ENCODE measurements around the gene ADAM11. TPM values are rescaled to one million over a fixed set of nuclear protein-coding genes. Genes with fewer than 3 reads are reported as not detected.

The ADAM11 gene
- total and polyA plus RNA-seq, 2 of the 8 experiments (the other 6 are each of a cell fraction or from before 2014, with no cell fraction given) = 2.3 to 2.9 TPM

DNA sequence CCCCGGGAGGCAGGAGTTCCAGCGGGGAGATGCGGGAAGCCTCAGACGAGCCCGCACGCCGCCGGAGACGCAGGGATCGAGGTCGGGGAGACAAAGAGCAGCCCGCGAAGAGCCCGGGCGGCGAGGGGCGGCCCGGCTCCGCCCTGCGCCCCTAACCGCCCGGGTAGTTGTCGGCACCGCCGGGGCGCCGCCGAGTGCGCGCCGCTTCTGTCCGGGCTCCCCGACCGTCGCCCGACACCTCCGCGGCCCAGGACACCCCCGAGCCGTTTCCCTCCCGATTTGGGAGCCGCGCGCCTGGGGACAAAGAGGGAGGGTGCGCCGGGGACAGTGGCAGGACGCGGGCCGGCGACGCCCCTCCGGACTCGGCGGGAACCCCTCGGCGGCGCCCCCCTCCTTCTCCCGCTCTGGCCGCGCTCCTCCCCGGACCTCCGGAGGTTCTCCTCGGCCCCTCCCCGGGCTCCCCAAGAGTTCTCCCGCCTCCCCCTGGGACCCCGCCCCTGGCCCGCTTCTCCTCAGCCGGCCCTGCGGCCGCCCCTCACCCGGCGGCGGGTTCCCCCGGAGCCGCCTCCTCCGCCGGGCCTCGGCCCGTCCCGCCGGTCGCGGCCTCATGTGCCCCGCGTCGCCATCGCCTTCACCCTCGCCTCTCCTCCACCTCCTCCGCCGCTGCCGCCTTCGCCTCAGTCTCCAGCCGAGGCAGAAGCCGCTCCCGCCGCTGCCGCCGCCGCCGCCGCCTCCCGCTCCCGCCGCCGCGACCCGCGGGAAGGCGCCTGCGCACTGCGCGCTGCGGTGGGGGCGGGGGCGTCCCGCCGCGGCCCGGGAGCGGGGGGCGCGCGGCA lies 71.0 kb downstream of the ADAM11 start, which contains the start of gene GJC1:
GJC1 (minus strand) TSS at position 765 of the 836 bp plus-strand sequence. CDS start 24,470 bp downstream, outside the sequence.
- Histone ChIP-seq H3K4me2 (ENCODE audit: insufficient read depth in 1 of 2, low read depth in 2 of 2, low read length in 2 of 2) (peak within 1 kb of the TSS; percentile 52 to 72), H2BK5ac (ENCODE audit: low read depth, low read length) (peak within 1 kb of the TSS; percentile 96), H3K27me3 (replicated peaks in 1 of 4; ENCODE audit: control insufficient read depth in 3 of 4, extremely low read depth in 1 of 4, insufficient read depth in 3 of 4, low read length in 3 of 4) (no peaks in the 10 kb centered on the region), H2AK5ac (ENCODE audit: low read depth, low read length) (0 out of 2 replicates have a peak within 1 kb of the TSS, but pooled peaks have one; percentile 3), H4K20me1 (replicated peaks in 1 of 2; ENCODE audit: control insufficient read depth in 1 of 2, insufficient read depth in 2 of 2, low read length in 2 of 2) (peaks cover 5% of the 10 kb centered on the region in 2 experiments), H3K56ac (replicated peaks; ENCODE audit: insufficient read length, low read depth, low read length) (peak within 1 kb of the TSS; percentile 74), H3K9me3 (ENCODE audit: insufficient read depth in 2 of 2, low read depth in 1 of 2, low read length in 1 of 2) (no peaks in the 10 kb centered on the region), H3K36me3 (ENCODE audit: control insufficient read depth in 2 of 4, insufficient read depth in 4 of 4, low read length in 3 of 4) (no peaks in the 10 kb centered on the region), H3K4me3 (ENCODE audit: extremely low read depth in 1 of 4, insufficient read depth in 2 of 4, low read depth in 3 of 4, low read length in 4 of 4) (peak within 1 kb of the TSS; percentile 79 to 97 (median 92)), H3K79me1 (ENCODE audit: low read depth, low read length) (no peaks in the 10 kb centered on the region), H3K23ac (ENCODE audit: insufficient read length) (no peak within 1 kb of the TSS), H3K27ac (ENCODE audit: low read depth, low read length) (peak within 1 kb of the TSS; percentile 86), H3K9ac (replicated peaks in 1 of 4; ENCODE audit: extremely low read depth in 1 of 4, low read depth in 3 of 4, low read length in 3 of 4) (peak within 1 kb of the TSS; percentile 85 to 94 (median 90)), H2BK12ac (ENCODE audit: low read depth, low read length) (0 out of 2 replicates have a peak within 1 kb of the TSS, but pooled peaks have one; percentile 82), H4K8ac (ENCODE audit: extremely low read depth, insufficient read depth, low read length) (peak within 1 kb of the TSS; percentile 93), H3K79me2 (ENCODE audit: control insufficient read depth in 1 of 2, insufficient read depth in 2 of 2, low read length in 2 of 2) (peaks cover 9 to 49% of the 10 kb centered on the region in 2 experiments), H3K4me1 (replicated peaks in 1 of 4; ENCODE audit: control insufficient read depth in 3 of 4, insufficient read depth in 4 of 4, low read length in 3 of 4) (peaks cover 0 to 7% (median 5%) of the 10 kb centered on the region in 4 experiments; a peak in 4 of 7 replicates), H2BK20ac (ENCODE audit: low read length) (peak within 1 kb of the TSS; percentile 29; the same call in 1 of the 2 replicates), H2AFZ (ENCODE audit: low read length) (no peak within 1 kb of the TSS), H3K14ac (ENCODE audit: insufficient read length) (no peak within 1 kb of the TSS), H4K5ac (ENCODE audit: insufficient read length, low read depth, low read length) (peak within 1 kb of the TSS; percentile 60), H3K18ac (ENCODE audit: extremely low read depth, low read length) (peak within 1 kb of the TSS; percentile 99), H2BK15ac (ENCODE audit: low read length) (peak within 1 kb of the TSS; percentile 61; the same call in 1 of the 2 replicates), H4K91ac (replicated peaks; ENCODE audit: insufficient read length, low read length) (peak within 1 kb of the TSS; percentile 96), H2BK120ac (replicated peaks; ENCODE audit: low read depth, low read length) (peak within 1 kb of the TSS; percentile 70), H3K23me2 (ENCODE audit: low read depth, low read length) (peaks cover 4% of the 10 kb centered on the region; the same call in 1 of the 2 replicates), H3K4ac (replicated peaks; ENCODE audit: insufficient read length, low read depth, low read length) (peak within 1 kb of the TSS; percentile 81)
- 0% methylated on average over 46 of the region's 123 CpGs; no CpG with 5 or more reads in 1 of the 2 experiments for WGBS, 2 experiments (ENCODE audit: extremely low coverage in 1 of 2, insufficient coverage in 1 of 2, insufficient read length in 1 of 2, insufficient replicate concordance in 2 of 2, low coverage in 1 of 2, low lambda C conversion rate in 2 of 2, missing lambda C conversion rate in 1 of 2)
- no peak for FAIRE-seq
- DNase-seq (ENCODE audit: low read depth in 1 of 2, low spot score in 2 of 2) = peak in 1 of 2 experiments; percentile 83
- ChIA-PET CTCF (ENCODE audit: partially characterized antibody) (interaction anchor here (1.6 to 5.2 kb wide), 3 partner anchors 15 to 36 kb away, joined by 4 to 44 read pairs (median 38); no protein-coding TSS in a partner anchor), POLR2A (ENCODE audit: partially characterized antibody) (interaction anchor here (0.6 to 5.5 kb wide), 18 partner anchors 11 to 418 kb away, joined by 3 to 58 read pairs (median 6); partner anchors contain the start of gene HIGD1B)
- peak; percentile 29 for TF ChIP-seq RBBP5 (IDR thresholded peaks at IDR 0.05; ENCODE audit: borderline replicate concordance, low read depth, low read length)
- TF ChIP-seq POLR2AphosphoS5 (IDR thresholded peaks at IDR 0.05; ENCODE audit: low read depth, low read length) = peak; percentile 63; the same call in 1 of the 2 replicates
- TF ChIP-seq, protein P1, sequence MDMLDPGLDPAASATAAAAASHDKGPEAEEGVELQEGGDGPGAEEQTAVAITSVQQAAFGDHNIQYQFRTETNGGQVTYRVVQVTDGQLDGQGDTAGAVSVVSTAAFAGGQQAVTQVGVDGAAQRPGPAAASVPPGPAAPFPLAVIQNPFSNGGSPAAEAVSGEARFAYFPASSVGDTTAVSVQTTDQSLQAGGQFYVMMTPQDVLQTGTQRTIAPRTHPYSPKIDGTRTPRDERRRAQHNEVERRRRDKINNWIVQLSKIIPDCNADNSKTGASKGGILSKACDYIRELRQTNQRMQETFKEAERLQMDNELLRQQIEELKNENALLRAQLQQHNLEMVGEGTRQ (IDR thresholded peaks at IDR 0.05; ENCODE audit: low read length) = no peak
- TF ChIP-seq CHD2 (IDR thresholded peaks at IDR 0.05; ENCODE audit: low read length) = no peak
- TF ChIP-seq GABPA (IDR thresholded peaks at IDR 0.05; ENCODE audit: borderline replicate concordance, insufficient read depth, low read length) = 0 out of 2 replicates have a peak, but pooled peaks have one; percentile 9
- no peak for TF ChIP-seq SUZ12 (IDR thresholded peaks at IDR 0.05; ENCODE audit: low read length)
- peak; percentile 78 for TF ChIP-seq TAF1 (IDR thresholded peaks at IDR 0.05; ENCODE audit: low read depth, low read length)
- TF ChIP-seq TBP (IDR thresholded peaks at IDR 0.05; ENCODE audit: low read depth, low read length) = peak; percentile 31; the same call in 1 of the 2 replicates
- TF ChIP-seq NANOG (IDR thresholded peaks at IDR 0.05; ENCODE audit: insufficient read depth, low read depth, low read length, poor library complexity, severe bottlenecking) = peak; percentile 19
- TF ChIP-seq ASH2L (IDR thresholded peaks at IDR 0.05; ENCODE audit: low read length) = peak; percentile 40

Measured in H1 (cell line).